Effector CD4-positive, alpha-beta T cell (primary cell): ENCODE data around the gene APOBEC3B.
A peak's percentile ranks its signal among the peaks of the same experiment; 100 is the strongest.
"Not testable (repeated sequence)": the region's sequence is repeated elsewhere in the genome, so short reads cannot be mapped to it uniquely, and the experiment has no call there.

Experiments used
- DNase-seq: peaks from one replicate; pipeline ENCODE4 v3.0.0-alpha.2; 2020

Gene APOBEC3B

GRCh38 chr22:39031434-39032295, 49.5 kb downstream of the APOBEC3B start:
- not testable (repeated sequence) for DNase-seq

- DNase-seq = not testable (repeated sequence)
Measured at GRCh38 chr22:39037071-39037470, 54.9 kb downstream of the APOBEC3B start.

GRCh38 chr22:39039306-39040126, 57.4 kb downstream of the APOBEC3B start:
- DNase-seq = no peak

GRCh38 chr22:39040155-39040537, 58.0 kb downstream of the APOBEC3B start:
- DNase-seq = not testable (repeated sequence)

GRCh38 chr22:39040538-39041296, 58.6 kb downstream of the APOBEC3B start, which contains the start of gene APOBEC3F:
Gene APOBEC3F, plus strand, starts transcription at chr22:39040864. Its CDS starts 97 bp downstream, at chr22:39040961.
- peak; percentile 46 for DNase-seq

- no peak for DNase-seq
Measured at GRCh38 chr22:39041908-39042307, 59.8 kb downstream of the APOBEC3B start.
